Neuronal stem cell (in vitro differentiated cells): ENCODE measurements around the gene MEGF11.

Experiments used
- DNase-seq: peaks from one replicate; pipeline ENCODE4 v3.0.0-alpha.2; 2013; ENCODE audit warnings: low spot score
- H2AFZ ChIP-seq: one replicate; pipeline ENCODE4 v1.6.1; 2013; ENCODE audit warnings: mild to moderate bottlenecking, low read length, inconsistent platforms
- H2AK5ac ChIP-seq: 2 replicates; pipeline ENCODE4 v1.6.1; 2013; ENCODE audit warnings: low read depth, mild to moderate bottlenecking, inconsistent platforms, low read length, moderate library complexity, mixed read lengths
- H2BK120ac ChIP-seq: 2 replicates; pipeline ENCODE4 v1.6.1; 2013; ENCODE audit warnings: low read depth, mild to moderate bottlenecking, inconsistent platforms, low read length, moderate library complexity, mixed read lengths
- H2BK12ac ChIP-seq: one replicate; pipeline ENCODE4 v1.6.1; 2013; ENCODE audit warnings: low read length, inconsistent platforms
- H2BK15ac ChIP-seq: 2 replicates; pipeline ENCODE4 v1.6.1; 2013; ENCODE audit warnings: mild to moderate bottlenecking, low read length, inconsistent platforms, mixed read lengths
- H2BK5ac ChIP-seq: one replicate; pipeline ENCODE4 v1.6.1; 2013; ENCODE audit warnings: inconsistent platforms, mild to moderate bottlenecking, low read length, moderate library complexity
- H3K14ac ChIP-seq: one replicate; pipeline ENCODE4 v1.6.1; 2013; ENCODE audit warnings: low read length, inconsistent platforms
- H3K18ac ChIP-seq: 2 replicates; pipeline ENCODE4 v1.6.1; 2013; ENCODE audit warnings: low read length, inconsistent platforms
- H3K23ac ChIP-seq: 2 replicates; pipeline ENCODE4 v1.6.1; 2013; ENCODE audit warnings: low read depth, mild to moderate bottlenecking, mixed read lengths, low read length, inconsistent platforms; ENCODE audit not compliant: poor library complexity
- H3K27ac ChIP-seq: replicated peaks from 3 replicates; pipeline ENCODE4 v1.5.1; 2013; ENCODE audit warnings: low read length, inconsistent platforms
- H3K27me3 ChIP-seq, 3 experiments: 2 replicates each; pipeline ENCODE4 v1.6.1; 2013; ENCODE audit warnings: low read length in 3 of 3, mild to moderate bottlenecking in 2 of 3, inconsistent platforms in 1 of 3, low read depth in 1 of 3, mixed read lengths in 1 of 3, moderate library complexity in 1 of 3; ENCODE audit not compliant: control insufficient read depth in 3 of 3, insufficient read depth in 3 of 3
- H3K36me3 ChIP-seq, 2 donors: replicated peaks in 1 of 2; 2 replicates each; pipeline ENCODE4 v1.6.1; 2013; ENCODE audit warnings: low read length in 2 of 2; ENCODE audit not compliant: control insufficient read depth in 2 of 2, insufficient read depth in 2 of 2
- H3K4ac ChIP-seq: 2 replicates; pipeline ENCODE4 v1.6.1; 2013; ENCODE audit warnings: inconsistent platforms, mild to moderate bottlenecking, low read length, moderate library complexity
- H3K4me1 ChIP-seq, 2 donors: 1 replicate in 1 of 2; 2 replicates in 1 of 2; pipeline ENCODE4 v1.6.1; 2013; ENCODE audit warnings: low read length in 2 of 2, low read depth in 1 of 2; ENCODE audit not compliant: control insufficient read depth in 2 of 2, insufficient read depth in 1 of 2
- H3K4me2 ChIP-seq: one replicate; pipeline ENCODE4 v1.6.1; 2013; ENCODE audit warnings: mild to moderate bottlenecking, low read length, inconsistent platforms; ENCODE audit not compliant: insufficient read depth, poor library complexity, severe bottlenecking
- H3K4me3 ChIP-seq, 2 donors: 2 replicates each; pipeline ENCODE4 v1.5.1; 2013; ENCODE audit warnings: low read length in 2 of 2, mild to moderate bottlenecking in 2 of 2, inconsistent platforms in 1 of 2, moderate library complexity in 1 of 2
- H3K79me1 ChIP-seq: one replicate; pipeline ENCODE4 v1.6.1; 2013; ENCODE audit warnings: low read depth, mild to moderate bottlenecking, inconsistent platforms, low read length, moderate library complexity
- H3K9ac ChIP-seq: one replicate; pipeline ENCODE4 v1.6.1; 2013; ENCODE audit warnings: mild to moderate bottlenecking, low read depth, low read length, inconsistent platforms; ENCODE audit not compliant: poor library complexity
- H3K9me3 ChIP-seq, 2 donors: replicated peaks in 1 of 2; 2 replicates each; pipeline versions ENCODE3 to v1.6.1; 2013; ENCODE audit warnings: low read length in 2 of 2, mild to moderate bottlenecking in 2 of 2, inconsistent platforms in 1 of 2, low read depth in 1 of 2, mixed read lengths in 1 of 2, moderate library complexity in 1 of 2; ENCODE audit not compliant: control insufficient read depth in 2 of 2, insufficient read depth in 1 of 2
- H4K8ac ChIP-seq: one replicate; pipeline ENCODE4 v1.6.1; 2013; ENCODE audit warnings: low read depth, mild to moderate bottlenecking, inconsistent platforms, low read length, moderate library complexity
- H4K91ac ChIP-seq: one replicate; pipeline ENCODE4 v1.6.1; 2013; ENCODE audit warnings: low read length, low read depth, mild to moderate bottlenecking, inconsistent platforms; ENCODE audit not compliant: poor library complexity
- WGBS, 2 donors: extraction: QIAGEN DNeasy Blood & Tissue Kit; methylation state at CpG; one replicate each; pipeline ENCODE4 v1.1.7; 2013; ENCODE audit warnings: missing lambda C conversion rate in 2 of 2, mixed read lengths in 1 of 2; ENCODE audit not compliant: insufficient read length in 2 of 2, insufficient replicate concordance in 1 of 2; ENCODE audit errors: extremely low coverage in 2 of 2; 5-methylcytosine and 5-hydroxymethylcytosine counted together

MEGF11 gene

GRCh38 chr15:66238318-66238717 lies 15.2 kb downstream of the MEGF11 start:
- Histone ChIP-seq H3K27me3 (peaks cover 0 to 57% (median 2%) of the 10 kb centered on the region in 3 experiments), H2BK5ac (no peak overlapping the region), H3K27ac (no peak overlapping the region), H3K79me1 (no peaks in the 10 kb centered on the region), H2BK120ac (no peak overlapping the region), H4K8ac (no peak overlapping the region), H2AK5ac (no peak overlapping the region), H2BK15ac (no peak overlapping the region), H2AFZ (no peak overlapping the region), H3K23ac (no peak overlapping the region), H3K9ac (no peak overlapping the region), H3K9me3 (peaks cover 0 to 2% of the 10 kb centered on the region in 2 donors), H3K4me2 (no peak overlapping the region), H3K4me1 (peaks cover 0 to 2% of the 10 kb centered on the region in 2 donors), H2BK12ac (no peak overlapping the region), H4K91ac (no peak overlapping the region), H3K4ac (no peak overlapping the region), H3K18ac (no peak overlapping the region), H3K14ac (no peak overlapping the region), H3K4me3 (no peak overlapping the region), H3K36me3 (no peaks in the 10 kb centered on the region)
- WGBS, 2 donors, result no CpG with 5 or more reads among the region's 5 CpGs
- no peak for DNase-seq

DNA sequence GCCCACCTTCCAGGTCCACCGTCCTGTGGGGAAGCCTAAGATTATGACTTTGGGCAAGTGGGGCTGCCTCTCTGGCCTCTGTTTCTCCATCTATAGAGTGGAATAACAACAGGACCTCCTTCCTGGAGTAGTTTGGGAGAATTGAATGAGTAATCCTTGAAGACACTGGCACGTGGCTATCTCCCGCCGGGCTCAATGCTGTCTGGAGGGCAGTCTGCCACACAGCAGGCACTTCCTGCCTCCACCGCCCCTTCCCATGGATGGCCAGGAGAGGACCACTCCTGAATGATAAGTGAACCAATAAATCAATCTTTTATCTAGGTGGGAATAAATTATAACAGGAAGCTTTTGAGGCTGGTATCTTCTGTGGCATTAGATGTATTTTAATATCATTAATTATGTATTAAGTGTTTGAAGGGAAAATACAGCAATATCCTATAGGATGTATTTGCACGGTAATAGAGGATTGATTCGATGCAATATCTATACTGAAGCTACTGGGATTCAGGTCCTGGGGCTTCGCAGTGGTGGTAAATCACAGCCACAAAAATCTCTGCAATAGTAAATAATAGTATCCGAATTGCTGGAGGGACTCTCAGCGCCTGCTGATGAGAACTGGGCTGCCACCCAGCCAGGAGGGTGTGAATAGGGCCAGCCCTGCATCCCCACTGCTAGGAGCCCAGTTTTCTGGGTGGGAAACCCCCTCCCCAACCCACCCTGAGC lies 15.9 kb downstream of the MEGF11 start:
- peaks cover 0 to 51% (median 2%) of the 10 kb centered on the region in 3 experiments for H3K27me3 ChIP-seq
- no peak overlapping the region for H4K91ac ChIP-seq
- no peaks in the 10 kb centered on the region for H3K79me1 ChIP-seq
- no peak overlapping the region for H3K4me3 ChIP-seq
- no CpG with 5 or more reads among the region's 10 CpGs for WGBS, 2 donors
- no peak overlapping the region for H3K23ac ChIP-seq
- no peak overlapping the region for H2BK5ac ChIP-seq
- H3K18ac ChIP-seq, result no peak overlapping the region
- no peak for DNase-seq
- no peak overlapping the region for H2BK120ac ChIP-seq
- H4K8ac ChIP-seq, result no peak overlapping the region
- no peak overlapping the region for H2AK5ac ChIP-seq
- H3K4me2 ChIP-seq, result no peak overlapping the region
- H2BK12ac ChIP-seq, result no peak overlapping the region
- H3K27ac ChIP-seq, result no peak overlapping the region
- no peak overlapping the region for H3K4ac ChIP-seq
- peaks cover 0 to 2% of the 10 kb centered on the region in 2 donors for H3K4me1 ChIP-seq
- no peaks in the 10 kb centered on the region for H3K36me3 ChIP-seq
- no peak overlapping the region for H2AFZ ChIP-seq
- H3K9ac ChIP-seq, result no peak overlapping the region
- H3K9me3 ChIP-seq, result peaks cover 0 to 2% of the 10 kb centered on the region in 2 donors
- no peak overlapping the region for H2BK15ac ChIP-seq
- H3K14ac ChIP-seq, result no peak overlapping the region

- Histone ChIP-seq H2BK120ac (no peak overlapping the region), H3K4me2 (no peak overlapping the region), H3K36me3 (no peaks in the 10 kb centered on the region), H3K27me3 (peaks cover 0 to 47% (median 2%) of the 10 kb centered on the region in 3 experiments), H2AK5ac (no peak overlapping the region), H3K4me3 (no peak overlapping the region), H3K18ac (peak overlapping the region; percentile 81), H3K4ac (no peak overlapping the region), H3K9me3 (no peaks in the 10 kb centered on the region), H3K79me1 (no peaks in the 10 kb centered on the region), H2AFZ (no peak overlapping the region), H3K23ac (no peak overlapping the region), H2BK15ac (no peak overlapping the region), H3K9ac (no peak overlapping the region), H4K8ac (no peak overlapping the region), H3K4me1 (peaks cover 0 to 3% of the 10 kb centered on the region in 2 donors), H3K14ac (no peak overlapping the region), H4K91ac (no peak overlapping the region), H2BK12ac (no peak overlapping the region), H3K27ac (no peak overlapping the region), H2BK5ac (peak overlapping the region; percentile 15)
- no CpG with 5 or more reads among the region's 12 CpGs for WGBS, 2 donors
- DNase-seq, result no peak
These were observed 16.7 kb downstream of the MEGF11 start for GRCh38 chr15:66236806-66237375.

DNA sequence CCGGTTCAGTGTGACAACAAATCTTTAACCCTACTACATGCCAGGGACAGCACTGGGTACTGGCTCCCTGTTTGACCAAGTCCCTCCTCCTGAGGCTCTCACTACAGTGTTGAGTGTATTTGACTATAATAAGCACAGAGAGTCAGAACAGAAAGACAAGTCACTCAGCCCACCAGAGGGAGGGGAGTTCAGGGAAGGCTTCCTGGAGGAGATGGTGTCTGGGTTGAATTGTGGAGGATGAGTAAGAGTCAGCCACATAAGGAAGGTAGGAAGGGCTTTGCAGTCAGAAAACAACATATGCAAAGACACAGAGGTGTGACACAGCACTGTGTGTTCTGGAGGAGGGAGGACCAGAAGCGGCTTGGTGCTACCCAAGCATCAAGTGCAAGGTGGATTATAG lies 17.7 kb downstream of the MEGF11 start:
- no peak overlapping the region for H2BK15ac ChIP-seq
- WGBS, 2 donors, result no CpG with 5 or more reads among the region's 2 CpGs
- no peak overlapping the region for H3K14ac ChIP-seq
- H3K9ac ChIP-seq, result no peak overlapping the region
- no peak overlapping the region for H3K23ac ChIP-seq
- H3K18ac ChIP-seq, result no peak overlapping the region
- DNase-seq, result no peak
- H3K4me1 ChIP-seq, result peaks cover 0 to 5% of the 10 kb centered on the region in 2 donors
- no peak overlapping the region for H4K91ac ChIP-seq
- H3K9me3 ChIP-seq, result no peaks in the 10 kb centered on the region
- H3K36me3 ChIP-seq, result no peaks in the 10 kb centered on the region
- H2AFZ ChIP-seq, result no peak overlapping the region
- no peak overlapping the region for H3K4me2 ChIP-seq
- peaks cover 0 to 47% (median 0%) of the 10 kb centered on the region in 3 experiments for H3K27me3 ChIP-seq
- no peaks in the 10 kb centered on the region for H3K79me1 ChIP-seq
- H4K8ac ChIP-seq, result no peak overlapping the region
- no peak overlapping the region for H3K4me3 ChIP-seq
- H2BK12ac ChIP-seq, result no peak overlapping the region
- H2BK5ac ChIP-seq, result no peak overlapping the region
- no peak overlapping the region for H2BK120ac ChIP-seq
- H3K27ac ChIP-seq, result no peak overlapping the region
- no peak overlapping the region for H3K4ac ChIP-seq
- no peak overlapping the region for H2AK5ac ChIP-seq
